Measurements from ENCODE around the gene C5orf22.

DNA sequence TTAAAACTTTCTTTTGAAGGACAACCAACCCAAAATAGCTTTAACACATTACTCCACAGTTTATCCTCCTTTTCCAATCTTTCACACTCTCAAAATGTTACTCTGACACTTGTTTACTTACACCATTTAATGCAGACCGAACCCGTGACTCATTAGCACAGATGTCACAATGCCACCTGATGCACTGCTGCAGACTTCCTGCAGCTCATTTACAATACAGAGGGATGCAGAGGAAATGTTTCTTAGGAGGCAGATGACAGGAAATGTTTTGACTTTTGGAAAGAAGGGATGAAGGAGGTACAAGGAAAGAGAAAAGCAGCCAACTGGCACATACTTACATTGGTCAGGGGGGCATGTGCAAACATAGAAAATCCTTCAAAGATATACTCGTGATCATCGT lies 39.2 kb upstream of the C5orf22 start:
- TF ChIP-seq, protein P1, sequence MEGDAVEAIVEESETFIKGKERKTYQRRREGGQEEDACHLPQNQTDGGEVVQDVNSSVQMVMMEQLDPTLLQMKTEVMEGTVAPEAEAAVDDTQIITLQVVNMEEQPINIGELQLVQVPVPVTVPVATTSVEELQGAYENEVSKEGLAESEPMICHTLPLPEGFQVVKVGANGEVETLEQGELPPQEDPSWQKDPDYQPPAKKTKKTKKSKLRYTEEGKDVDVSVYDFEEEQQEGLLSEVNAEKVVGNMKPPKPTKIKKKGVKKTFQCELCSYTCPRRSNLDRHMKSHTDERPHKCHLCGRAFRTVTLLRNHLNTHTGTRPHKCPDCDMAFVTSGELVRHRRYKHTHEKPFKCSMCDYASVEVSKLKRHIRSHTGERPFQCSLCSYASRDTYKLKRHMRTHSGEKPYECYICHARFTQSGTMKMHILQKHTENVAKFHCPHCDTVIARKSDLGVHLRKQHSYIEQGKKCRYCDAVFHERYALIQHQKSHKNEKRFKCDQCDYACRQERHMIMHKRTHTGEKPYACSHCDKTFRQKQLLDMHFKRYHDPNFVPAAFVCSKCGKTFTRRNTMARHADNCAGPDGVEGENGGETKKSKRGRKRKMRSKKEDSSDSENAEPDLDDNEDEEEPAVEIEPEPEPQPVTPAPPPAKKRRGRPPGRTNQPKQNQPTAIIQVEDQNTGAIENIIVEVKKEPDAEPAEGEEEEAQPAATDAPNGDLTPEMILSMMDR (IDR thresholded peaks at IDR 0.05 in 2 of 3, conservative IDR thresholded peaks at IDR 0.05 in 1 of 3; ENCODE audit: control insufficient read depth in 2 of 3, extremely low read depth in 1 of 3, insufficient read depth in 1 of 3, low read depth in 3 of 3, low read length in 3 of 3), result no peak
- TF ChIP-seq CHD4 (IDR thresholded peaks at IDR 0.05) (no peak), NR2C2 (IDR thresholded peaks at IDR 0.05; ENCODE audit: borderline replicate concordance, control insufficient read depth, insufficient read length, low read depth) (no peak), JUNB (IDR thresholded peaks at IDR 0.05) (no peak), FOXM1 (IDR thresholded peaks at IDR 0.05; ENCODE audit: low read depth, low read length) (no peak), EZH2 (IDR thresholded peaks at IDR 0.05; ENCODE audit: borderline replicate concordance, control insufficient read depth, low read depth, low read length) (no peak)
